ENCODE data around the gene RIMOC1. TPM values are rescaled to one million over a fixed set of nuclear protein-coding genes. Genes with fewer than 3 reads are reported as not detected.

The RIMOC1 gene
- total and polyA plus RNA-seq, 2 experiments from 2014 or later, result 14.2 to 29.3 TPM

- Histone ChIP-seq H3K36me3 (replicated peaks; ENCODE audit: insufficient read depth, low read depth) (peaks cover 4% of the 10 kb centered on the region), H3K79me2 (peaks cover 42% of the 10 kb centered on the region), H3K9me3 (ENCODE audit: low read depth) (no peaks in the 10 kb centered on the region), H3K27ac (no peak overlapping the region), H2AFZ (no peak overlapping the region), H3K4me3 (no peak overlapping the region), H3K4me2 (no peak overlapping the region), H3K27me3 (no peaks in the 10 kb centered on the region), H3K4me1 (ENCODE audit: insufficient read depth) (peaks cover 11% of the 10 kb centered on the region), H4K20me1 (ENCODE audit: insufficient read depth, poor library complexity, severe bottlenecking) (no peaks in the 10 kb centered on the region), H3K9me2 (replicated peaks; ENCODE audit: insufficient read depth) (no peaks in the 10 kb centered on the region)
- 97% methylated on average over 4 of the region's 4 CpGs for WGBS (ENCODE audit: low lambda C conversion rate, missing lambda C conversion rate)
- no peak for TF ChIP-seq EZH2phosphoT487 (IDR thresholded peaks at IDR 0.05; ENCODE audit: low read depth, severe bottlenecking, unreplicated experiment)
- no peak for TF ChIP-seq EZH2 (IDR thresholded peaks at IDR 0.05; ENCODE audit: borderline replicate concordance)
- TF ChIP-seq, protein P1, sequence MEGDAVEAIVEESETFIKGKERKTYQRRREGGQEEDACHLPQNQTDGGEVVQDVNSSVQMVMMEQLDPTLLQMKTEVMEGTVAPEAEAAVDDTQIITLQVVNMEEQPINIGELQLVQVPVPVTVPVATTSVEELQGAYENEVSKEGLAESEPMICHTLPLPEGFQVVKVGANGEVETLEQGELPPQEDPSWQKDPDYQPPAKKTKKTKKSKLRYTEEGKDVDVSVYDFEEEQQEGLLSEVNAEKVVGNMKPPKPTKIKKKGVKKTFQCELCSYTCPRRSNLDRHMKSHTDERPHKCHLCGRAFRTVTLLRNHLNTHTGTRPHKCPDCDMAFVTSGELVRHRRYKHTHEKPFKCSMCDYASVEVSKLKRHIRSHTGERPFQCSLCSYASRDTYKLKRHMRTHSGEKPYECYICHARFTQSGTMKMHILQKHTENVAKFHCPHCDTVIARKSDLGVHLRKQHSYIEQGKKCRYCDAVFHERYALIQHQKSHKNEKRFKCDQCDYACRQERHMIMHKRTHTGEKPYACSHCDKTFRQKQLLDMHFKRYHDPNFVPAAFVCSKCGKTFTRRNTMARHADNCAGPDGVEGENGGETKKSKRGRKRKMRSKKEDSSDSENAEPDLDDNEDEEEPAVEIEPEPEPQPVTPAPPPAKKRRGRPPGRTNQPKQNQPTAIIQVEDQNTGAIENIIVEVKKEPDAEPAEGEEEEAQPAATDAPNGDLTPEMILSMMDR (IDR thresholded peaks at IDR 0.05; ENCODE audit: poor library complexity), result no peak
- DNase-seq (ENCODE audit: low spot score), result no peak
Measured at GRCh38 chr5:41908374-41909079, 4.4 kb downstream of the RIMOC1 start.

DNA sequence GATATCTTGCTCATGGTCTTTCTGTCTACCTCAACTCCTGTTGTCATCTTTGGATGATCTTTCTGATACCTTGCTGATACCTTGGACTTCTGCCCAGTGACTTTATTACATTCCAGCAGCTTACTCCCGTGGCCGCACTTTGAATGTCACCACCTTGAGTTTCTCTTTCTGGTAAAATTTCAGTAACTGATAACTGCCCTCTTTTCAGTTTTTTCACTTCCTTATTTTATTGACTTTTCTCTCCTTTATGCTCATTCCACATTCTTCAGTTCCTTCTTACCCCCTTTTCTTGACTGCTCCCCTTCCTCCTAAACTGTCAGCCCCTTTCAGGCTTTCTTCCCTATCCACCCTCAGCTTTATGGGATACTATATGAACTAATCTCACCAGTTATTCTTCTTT, 14.0 kb downstream of the RIMOC1 start:
- Histone ChIP-seq H3K4me3 (no peak overlapping the region), H3K27me3 (no peaks in the 10 kb centered on the region), H3K79me2 (no peaks in the 10 kb centered on the region), H4K20me1 (ENCODE audit: insufficient read depth, poor library complexity, severe bottlenecking) (no peaks in the 10 kb centered on the region), H3K36me3 (replicated peaks; ENCODE audit: insufficient read depth, low read depth) (no peaks in the 10 kb centered on the region), H3K4me1 (ENCODE audit: insufficient read depth) (no peaks in the 10 kb centered on the region), H2AFZ (no peak overlapping the region), H3K9me2 (replicated peaks; ENCODE audit: insufficient read depth) (no peaks in the 10 kb centered on the region), H3K9me3 (ENCODE audit: low read depth) (no peaks in the 10 kb centered on the region), H3K27ac (no peak overlapping the region), H3K4me2 (no peak overlapping the region)
- no peak for DNase-seq (ENCODE audit: low spot score)
- TF ChIP-seq, protein P1 (IDR thresholded peaks at IDR 0.05; ENCODE audit: poor library complexity), result no peak
- TF ChIP-seq EZH2 (IDR thresholded peaks at IDR 0.05; ENCODE audit: borderline replicate concordance) (no peak), EZH2phosphoT487 (IDR thresholded peaks at IDR 0.05; ENCODE audit: low read depth, severe bottlenecking, unreplicated experiment) (no peak)
- WGBS (ENCODE audit: low lambda C conversion rate, missing lambda C conversion rate), result 100% methylated on average over 2 of the region's 2 CpGs

- H3K36me3 ChIP-seq (replicated peaks; ENCODE audit: insufficient read depth, low read depth), result no peaks in the 10 kb centered on the region
- peaks cover 6% of the 10 kb centered on the region for H3K4me1 ChIP-seq (ENCODE audit: insufficient read depth)
- no peak for DNase-seq (ENCODE audit: low spot score)
- TF ChIP-seq, protein P1 (IDR thresholded peaks at IDR 0.05; ENCODE audit: poor library complexity), result no peak
- TF ChIP-seq EZH2phosphoT487 (IDR thresholded peaks at IDR 0.05; ENCODE audit: low read depth, severe bottlenecking, unreplicated experiment) (no peak), EZH2 (IDR thresholded peaks at IDR 0.05; ENCODE audit: borderline replicate concordance) (no peak)
- no peaks in the 10 kb centered on the region for H3K79me2 ChIP-seq
- H3K4me2 ChIP-seq, result no peak overlapping the region
- no peaks in the 10 kb centered on the region for H3K9me3 ChIP-seq (ENCODE audit: low read depth)
- 96% methylated on average over 1 of the region's 1 CpG for WGBS (ENCODE audit: low lambda C conversion rate, missing lambda C conversion rate)
- H2AFZ ChIP-seq, result no peak overlapping the region
- no peaks in the 10 kb centered on the region for H3K9me2 ChIP-seq (replicated peaks; ENCODE audit: insufficient read depth)
- no peak overlapping the region for H3K4me3 ChIP-seq
- H3K27me3 ChIP-seq, result no peaks in the 10 kb centered on the region
- no peaks in the 10 kb centered on the region for H4K20me1 ChIP-seq (ENCODE audit: insufficient read depth, poor library complexity, severe bottlenecking)
- H3K27ac ChIP-seq, result no peak overlapping the region
Measured at GRCh38 chr5:41921166-41921565, 17.0 kb downstream of the RIMOC1 start.

Data from hepatocyte (in vitro differentiated cells).